ENCODE data around the gene CAPN10.
A peak's percentile ranks its signal among the peaks of the same experiment; 100 is the strongest.

Gene CAPN10

DNA sequence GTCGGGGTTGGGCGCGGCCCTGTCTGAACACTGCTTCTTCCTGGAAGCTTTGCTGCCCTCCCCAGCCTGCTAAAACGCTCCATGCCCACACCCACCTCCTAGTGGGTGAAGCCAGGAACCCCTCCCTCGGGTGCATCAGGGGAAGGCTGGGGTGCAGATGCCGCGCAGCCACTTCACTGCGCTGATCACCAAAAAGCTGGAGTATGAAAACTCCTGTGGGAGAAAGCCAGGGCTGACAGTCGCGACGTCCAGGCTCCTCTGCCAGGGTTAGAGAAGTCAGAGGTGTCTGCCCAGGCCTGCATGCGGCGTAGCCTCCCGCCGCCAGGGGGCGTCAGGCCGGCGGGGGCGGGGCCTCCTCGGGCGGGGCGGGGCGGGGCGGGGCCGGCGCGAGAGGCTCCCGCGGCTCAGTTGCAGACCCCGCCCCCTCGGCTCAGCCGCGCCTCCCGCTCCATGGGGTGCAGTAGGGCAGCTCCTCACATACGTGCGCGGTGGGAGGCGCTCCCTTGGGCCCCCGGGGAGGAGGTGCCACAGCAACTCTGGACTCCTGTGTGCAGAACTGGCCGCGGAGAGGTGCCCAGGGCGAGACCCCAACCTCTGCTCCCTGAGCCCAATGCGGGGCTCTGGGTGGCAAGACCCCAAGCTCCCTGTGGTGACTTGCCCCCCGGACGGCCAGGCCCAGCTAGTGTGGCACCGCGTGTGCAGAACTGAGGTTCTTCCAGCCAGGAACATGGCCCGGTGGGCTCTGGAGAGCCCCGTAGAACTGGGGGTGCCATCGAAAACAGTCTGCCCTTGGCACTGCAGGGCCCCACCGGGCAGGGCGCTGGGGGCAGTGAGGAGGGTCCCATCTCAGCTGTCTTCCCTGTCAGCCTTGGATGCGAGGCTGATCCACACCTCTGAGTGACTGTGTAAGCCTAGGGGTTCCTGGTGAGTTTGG lies 20.1 kb upstream of the CAPN10 start:
- TF ChIP-seq, protein P1, sequence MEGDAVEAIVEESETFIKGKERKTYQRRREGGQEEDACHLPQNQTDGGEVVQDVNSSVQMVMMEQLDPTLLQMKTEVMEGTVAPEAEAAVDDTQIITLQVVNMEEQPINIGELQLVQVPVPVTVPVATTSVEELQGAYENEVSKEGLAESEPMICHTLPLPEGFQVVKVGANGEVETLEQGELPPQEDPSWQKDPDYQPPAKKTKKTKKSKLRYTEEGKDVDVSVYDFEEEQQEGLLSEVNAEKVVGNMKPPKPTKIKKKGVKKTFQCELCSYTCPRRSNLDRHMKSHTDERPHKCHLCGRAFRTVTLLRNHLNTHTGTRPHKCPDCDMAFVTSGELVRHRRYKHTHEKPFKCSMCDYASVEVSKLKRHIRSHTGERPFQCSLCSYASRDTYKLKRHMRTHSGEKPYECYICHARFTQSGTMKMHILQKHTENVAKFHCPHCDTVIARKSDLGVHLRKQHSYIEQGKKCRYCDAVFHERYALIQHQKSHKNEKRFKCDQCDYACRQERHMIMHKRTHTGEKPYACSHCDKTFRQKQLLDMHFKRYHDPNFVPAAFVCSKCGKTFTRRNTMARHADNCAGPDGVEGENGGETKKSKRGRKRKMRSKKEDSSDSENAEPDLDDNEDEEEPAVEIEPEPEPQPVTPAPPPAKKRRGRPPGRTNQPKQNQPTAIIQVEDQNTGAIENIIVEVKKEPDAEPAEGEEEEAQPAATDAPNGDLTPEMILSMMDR (IDR thresholded peaks at IDR 0.05; ENCODE audit: unreplicated experiment in 3 of 3), result peak; percentile 95 to 96 (median 96)
- Mint-ChIP-seq H3K4me1 (peaks cover 21% of the 10 kb centered on the region), H3K9me3 (no peaks in the 10 kb centered on the region), H3K4me3 (peak overlapping the region; percentile 85 to 97 (median 89)), H3K36me3 (ENCODE audit: low read depth) (peaks cover 3% of the 10 kb centered on the region), H3K27ac (no peak overlapping the region), H3K27me3 (ENCODE audit: low read depth) (peaks cover 9% of the 10 kb centered on the region)

DNA sequence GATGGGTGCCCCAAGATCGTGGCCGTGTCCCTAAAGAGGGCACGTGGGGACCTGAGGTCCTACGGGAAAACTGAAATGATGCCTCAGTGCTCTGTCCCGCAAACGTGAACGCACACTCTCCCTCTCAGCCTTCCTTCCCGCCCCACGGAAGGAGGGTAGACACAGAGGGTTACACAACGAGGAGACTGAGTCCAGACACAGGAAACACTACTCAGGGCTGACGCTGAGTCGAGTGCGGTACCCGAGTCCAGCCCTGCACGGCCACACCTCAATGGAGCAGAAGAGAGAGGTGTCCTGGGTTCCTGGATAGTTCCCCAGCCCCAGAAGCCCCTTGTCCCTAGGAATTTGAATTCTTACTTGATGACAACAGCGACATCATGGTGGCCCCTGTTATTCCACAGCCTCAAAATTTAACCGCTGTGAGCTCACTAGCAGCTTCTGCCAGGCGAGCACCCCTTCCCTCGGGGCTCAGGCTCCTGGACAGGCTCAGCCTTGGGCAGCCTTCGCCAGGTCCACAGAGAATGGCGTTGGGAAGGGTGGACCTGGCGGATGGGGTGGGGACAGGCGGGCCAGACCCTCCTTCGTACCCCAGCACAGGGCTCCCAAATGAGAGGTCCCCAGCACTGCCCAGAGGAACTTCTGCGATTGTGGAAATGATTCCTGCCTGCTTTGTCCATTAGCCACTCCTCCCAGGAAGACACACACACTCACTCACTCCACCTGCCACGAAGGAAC lies 19.2 kb upstream of the CAPN10 start:
- Mint-ChIP-seq H3K4me3 (peak overlapping the region; percentile 85 to 97 (median 89)), H3K27me3 (ENCODE audit: low read depth) (peaks cover 9% of the 10 kb centered on the region), H3K27ac (peak overlapping the region; percentile 82 to 85 (median 83)), H3K4me1 (peaks cover 18% of the 10 kb centered on the region), H3K36me3 (ENCODE audit: low read depth) (peaks cover 3% of the 10 kb centered on the region), H3K9me3 (no peaks in the 10 kb centered on the region)
- TF ChIP-seq, protein P1 (IDR thresholded peaks at IDR 0.05; ENCODE audit: unreplicated experiment in 3 of 3), result no peak

DNA sequence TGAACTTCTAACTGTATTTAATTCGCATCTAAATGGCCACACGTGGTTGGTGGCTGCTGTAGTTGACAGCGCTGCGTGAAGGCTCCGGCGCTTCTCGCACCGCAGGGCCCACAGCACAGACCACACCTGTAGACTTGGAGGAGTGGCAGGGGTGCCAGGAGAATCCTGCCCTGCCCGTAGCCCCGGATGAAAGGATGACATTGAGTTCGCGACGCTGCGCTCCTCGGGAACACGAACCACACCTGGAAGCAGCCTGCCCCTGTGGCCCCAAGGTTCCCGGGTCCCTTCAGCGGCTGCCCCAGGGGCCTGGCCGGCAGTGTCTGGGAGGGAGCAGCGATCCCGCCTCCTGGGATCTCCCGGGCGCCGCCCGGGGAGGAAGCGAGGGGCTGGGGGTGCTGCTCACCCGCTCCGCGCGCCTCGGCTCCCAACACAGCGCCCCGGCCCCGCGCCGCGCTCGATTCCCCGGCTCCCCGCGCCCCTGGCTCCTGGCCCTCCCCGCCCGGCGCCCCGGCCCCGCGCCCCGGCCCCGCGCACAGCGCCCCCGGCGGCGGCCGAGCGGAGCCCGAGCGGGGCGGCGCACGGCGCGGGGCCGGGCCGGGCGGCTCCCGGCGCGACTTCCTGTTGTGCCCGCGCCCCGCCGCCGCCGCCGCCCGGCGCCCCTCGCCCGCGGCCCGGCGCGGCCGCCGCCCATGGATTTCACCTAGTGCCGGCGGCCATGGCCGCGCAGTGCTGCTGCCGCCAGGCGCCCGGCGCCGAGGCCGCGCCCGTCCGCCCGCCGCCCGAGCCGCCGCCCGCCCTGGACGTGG lies 18.5 kb upstream of the CAPN10 start, which contains the start of gene RNPEPL1:
Gene RNPEPL1 (plus strand): TSS at position 613 of the 806 bp plus-strand sequence. CDS start 103 bp downstream, at position 716.
- peak within 1 kb of the TSS; percentile 82 to 85 (median 83) for H3K27ac Mint-ChIP-seq
- no peaks in the 10 kb centered on the region for H3K9me3 Mint-ChIP-seq
- TF ChIP-seq, protein P1 (IDR thresholded peaks at IDR 0.05; ENCODE audit: unreplicated experiment in 3 of 3), result no peak
- peak within 1 kb of the TSS; percentile 85 to 97 (median 89) for H3K4me3 Mint-ChIP-seq
- H3K4me1 Mint-ChIP-seq, result peaks cover 18% of the 10 kb centered on the region
- H3K27me3 Mint-ChIP-seq (ENCODE audit: low read depth), result peaks cover 9% of the 10 kb centered on the region
- peaks cover 3% of the 10 kb centered on the region for H3K36me3 Mint-ChIP-seq (ENCODE audit: low read depth)

- peaks cover 9% of the 10 kb centered on the region for H3K27me3 Mint-ChIP-seq (ENCODE audit: low read depth)
- no peaks in the 10 kb centered on the region for H3K9me3 Mint-ChIP-seq
- no peaks in the 10 kb centered on the region for H3K36me3 Mint-ChIP-seq (ENCODE audit: low read depth)
- peaks cover 13% of the 10 kb centered on the region for H3K4me1 Mint-ChIP-seq
- peak overlapping the region; percentile 81 to 82 (median 81) for H3K4me3 Mint-ChIP-seq
- H3K27ac Mint-ChIP-seq, result no peak overlapping the region
- TF ChIP-seq, protein P1 (IDR thresholded peaks at IDR 0.05; ENCODE audit: unreplicated experiment in 3 of 3), result no peak
These were observed 17.6 kb upstream of the CAPN10 start for GRCh38 chr2:240568678-240569522.

GRCh38 chr2:240569523-240569997 lies 17.0 kb upstream of the CAPN10 start:
- no peak overlapping the region for H3K27ac Mint-ChIP-seq
- TF ChIP-seq, protein P1 (IDR thresholded peaks at IDR 0.05; ENCODE audit: unreplicated experiment in 3 of 3), result no peak
- peaks cover 6% of the 10 kb centered on the region for H3K4me1 Mint-ChIP-seq
- H3K36me3 Mint-ChIP-seq (ENCODE audit: low read depth), result no peaks in the 10 kb centered on the region
- H3K4me3 Mint-ChIP-seq, result peak overlapping the region; percentile 77 to 81 (median 81)
- no peaks in the 10 kb centered on the region for H3K9me3 Mint-ChIP-seq
- peaks cover 9% of the 10 kb centered on the region for H3K27me3 Mint-ChIP-seq (ENCODE audit: low read depth)
